Superior temporal gyrus (tissue), 1 donor: ENCODE results near the gene TTI1.
"Not testable (repeated sequence)": the region's sequence is repeated elsewhere in the genome, so short reads cannot be mapped to it uniquely, and the experiment has no call there.

Experiments
- DNase-seq: peaks from one replicate; pipeline ENCODE4 v3.0.0-alpha.2; 2016; ENCODE audit errors: extremely low spot score

The TTI1 gene

GRCh38 chr20:37968841-37969401 is 64.3 kb downstream of the TTI1 start:
- DNase-seq, result no peak

- DNase-seq, result not testable (repeated sequence)
These were observed 69.8 kb downstream of the TTI1 start for GRCh38 chr20:37963483-37963882.

- no peak for DNase-seq
These were observed 72.2 kb downstream of the TTI1 start for GRCh38 chr20:37961066-37961465.

GRCh38 chr20:37958856-37959520 is 74.3 kb downstream of the TTI1 start:
- no peak for DNase-seq

GRCh38 chr20:37956107-37956585 is 77.1 kb downstream of the TTI1 start:
- DNase-seq, result no peak

- no peak for DNase-seq
These were observed 77.7 kb downstream of the TTI1 start for GRCh38 chr20:37955511-37955910.

GRCh38 chr20:37954626-37955025 is 78.6 kb downstream of the TTI1 start:
- no peak for DNase-seq

- no peak for DNase-seq
These were observed 79.1 kb downstream of the TTI1 start for GRCh38 chr20:37954190-37954589.

GRCh38 chr20:37948956-37949355 is 84.3 kb downstream of the TTI1 start:
- no peak for DNase-seq

GRCh38 chr20:37947943-37948342 is 85.3 kb downstream of the TTI1 start:
- DNase-seq, result no peak

- no peak for DNase-seq
These were observed 86.3 kb downstream of the TTI1 start for GRCh38 chr20:37946946-37947345.

- DNase-seq, result no peak
These were observed 88.1 kb downstream of the TTI1 start for GRCh38 chr20:37945091-37945547.

GRCh38 chr20:37944456-37944981 is 88.7 kb downstream of the TTI1 start:
- DNase-seq, result no peak

GRCh38 chr20:37943501-37944455 is 89.5 kb downstream of the TTI1 start:
- no peak for DNase-seq

GRCh38 chr20:37943033-37943432 is 90.2 kb downstream of the TTI1 start:
- DNase-seq, result no peak

- no peak for DNase-seq
These were observed 91.3 kb downstream of the TTI1 start for GRCh38 chr20:37941992-37942391.

- no peak for DNase-seq
These were observed 91.9 kb downstream of the TTI1 start for GRCh38 chr20:37941332-37941731.

GRCh38 chr20:37940858-37941257 is 92.4 kb downstream of the TTI1 start:
- no peak for DNase-seq

GRCh38 chr20:37939701-37940560 is 93.3 kb downstream of the TTI1 start:
- DNase-seq, result no peak

- no peak for DNase-seq
These were observed 94.3 kb downstream of the TTI1 start for GRCh38 chr20:37938954-37939353.

- no peak for DNase-seq
These were observed 95.0 kb downstream of the TTI1 start for GRCh38 chr20:37938181-37938750.
